Stimulated activated naive CD8-positive, alpha-beta T cell treated with anti-CD3 and anti-CD28 coated beads, Interleukin-15, amount 100 ng/mL, for 72 hours (primary cell): ENCODE data around the gene SUFU.
A peak's percentile ranks its signal among the peaks of the same experiment; 100 is the strongest.

Experiments
- ATAC-seq: fragments of 150-1000 bp; cut with Tn5 transposase; 2 replicates; pipeline ENCODE4 v1.10.0; 2021; ENCODE audit warnings: mild to moderate bottlenecking, moderate library complexity
- DNase-seq, 2 donors: peaks; one replicate each; pipeline ENCODE4 v3.0.0; 2021 to 2022
- H3K27ac Mint-ChIP-seq, 2 donors: one replicate each; pipeline ENCODE4 v1.8.0; 2022; ENCODE audit warnings: mild to moderate bottlenecking in 2 of 2, mixed read lengths in 2 of 2, moderate library complexity in 2 of 2
- H3K27me3 Mint-ChIP-seq: one replicate; pipeline ENCODE4 v1.8.0; 2022; ENCODE audit warnings: mixed read lengths
- H3K4me1 Mint-ChIP-seq: one replicate; pipeline ENCODE4 v1.8.0; 2022; ENCODE audit warnings: mild to moderate bottlenecking, mixed read lengths
- H3K4me3 Mint-ChIP-seq, 2 donors: one replicate each; pipeline ENCODE4 v1.8.0; 2022; ENCODE audit warnings: mild to moderate bottlenecking in 2 of 2, mixed read lengths in 2 of 2, moderate library complexity in 1 of 2
- H3K9me3 Mint-ChIP-seq, 2 donors: one replicate each; pipeline ENCODE4 v1.8.0; 2022; ENCODE audit warnings: mixed read lengths in 2 of 2

The SUFU gene

DNA sequence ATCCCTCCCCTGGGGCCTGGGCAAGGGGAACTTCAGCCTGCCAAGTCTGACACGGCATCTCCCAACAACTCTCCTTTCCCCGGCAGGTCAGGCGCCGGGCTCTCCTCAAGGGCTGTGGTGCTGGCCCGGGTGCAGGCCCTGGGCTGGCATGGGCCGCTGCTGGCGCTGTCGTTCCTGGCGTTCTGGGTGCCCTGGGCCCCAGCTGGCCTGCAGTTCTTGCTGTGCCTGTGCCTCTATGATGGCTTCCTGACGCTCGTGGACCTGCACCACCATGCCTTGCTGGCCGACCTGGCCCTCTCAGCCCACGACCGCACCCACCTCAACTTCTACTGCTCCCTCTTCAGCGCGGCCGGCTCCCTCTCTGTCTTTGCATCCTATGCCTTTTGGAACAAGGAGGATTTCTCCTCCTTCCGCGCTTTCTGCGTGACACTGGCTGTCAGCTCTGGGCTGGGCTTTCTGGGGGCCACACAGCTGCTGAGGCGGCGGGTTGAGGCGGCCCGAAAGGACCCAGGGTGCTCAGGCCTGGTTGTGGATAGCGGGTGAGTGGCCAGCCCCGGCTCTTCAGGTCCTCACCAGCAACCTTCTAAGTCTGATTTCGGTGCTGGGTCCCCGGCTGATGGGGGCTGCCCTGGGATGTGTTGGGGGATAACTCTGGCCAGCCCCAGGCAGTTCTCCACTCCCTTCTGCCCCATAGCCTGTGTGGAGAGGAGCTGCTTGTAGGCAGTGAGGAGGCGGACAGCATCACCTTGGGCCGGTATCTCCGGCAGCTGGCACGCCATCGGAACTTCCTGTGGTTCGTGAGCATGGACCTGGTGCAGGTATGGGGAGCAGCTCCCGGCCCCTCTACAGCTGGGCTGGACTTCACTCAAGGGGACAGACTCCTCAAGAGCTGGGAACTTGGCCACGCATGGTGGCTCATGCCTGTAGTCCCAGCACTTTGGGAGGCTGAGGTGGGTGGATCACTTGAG lies 32.9 kb upstream of the SUFU start:
- H3K27ac Mint-ChIP-seq = peak overlapping the region in 1 of 2 donors; percentile 92
- H3K4me1 Mint-ChIP-seq = peaks cover 37% of the 10 kb centered on the region

DNA sequence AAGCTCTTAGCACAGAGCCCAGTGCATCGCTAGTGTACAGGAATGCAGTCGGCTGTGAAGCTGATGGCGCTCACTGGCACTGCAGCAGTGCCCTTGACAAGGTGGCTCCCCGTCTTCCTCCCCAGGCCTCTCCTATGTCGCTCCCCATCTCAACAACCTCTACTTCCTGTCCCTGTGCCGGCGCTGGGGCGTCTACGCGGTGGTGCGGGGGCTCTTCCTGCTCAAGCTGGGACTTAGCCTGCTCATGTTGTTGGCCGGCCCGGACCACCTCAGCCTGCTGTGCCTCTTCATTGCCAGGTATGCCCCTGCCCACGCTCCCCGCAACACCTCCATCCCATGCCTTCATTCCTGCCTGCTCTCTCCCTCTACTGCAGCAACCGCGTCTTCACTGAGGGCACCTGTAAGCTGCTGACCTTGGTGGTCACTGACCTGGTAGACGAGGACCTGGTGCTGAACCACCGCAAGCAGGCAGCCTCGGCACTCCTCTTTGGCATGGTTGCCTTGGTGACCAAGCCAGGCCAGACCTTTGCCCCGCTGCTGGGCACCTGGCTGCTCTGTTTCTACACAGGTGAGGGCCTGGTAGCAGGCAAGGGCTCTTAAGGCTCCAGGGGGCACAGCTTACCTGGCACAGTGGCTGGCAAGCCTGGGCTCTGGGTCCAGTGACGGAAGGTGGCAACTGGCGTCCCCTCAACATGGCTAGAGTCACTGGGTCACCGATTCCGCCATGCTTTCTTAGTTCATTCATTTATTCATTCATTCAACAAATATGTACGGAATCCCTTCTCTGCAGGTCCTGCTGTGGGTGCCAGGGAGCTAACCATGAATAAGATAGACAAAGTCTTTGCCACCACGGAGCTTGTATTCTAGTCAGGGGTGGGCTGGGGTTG lies 30.1 kb upstream of the SUFU start:
- ATAC-seq = peak; percentile 63
- Mint-ChIP-seq H3K27me3 (no peaks in the 10 kb centered on the region), H3K9me3 (no peaks in the 10 kb centered on the region), H3K27ac (peak overlapping the region; percentile 55 to 76), H3K4me1 (peaks cover 48% of the 10 kb centered on the region), H3K4me3 (peak overlapping the region; percentile 2 to 31)
- DNase-seq = no peak

More for the DNA sequence above, 32.9 kb upstream of the SUFU start:
- no peaks in the 10 kb centered on the region for H3K9me3 Mint-ChIP-seq
- ATAC-seq = no peak
- no peak for DNase-seq
- H3K27me3 Mint-ChIP-seq = no peaks in the 10 kb centered on the region
- no peak overlapping the region for H3K4me3 Mint-ChIP-seq

DNA sequence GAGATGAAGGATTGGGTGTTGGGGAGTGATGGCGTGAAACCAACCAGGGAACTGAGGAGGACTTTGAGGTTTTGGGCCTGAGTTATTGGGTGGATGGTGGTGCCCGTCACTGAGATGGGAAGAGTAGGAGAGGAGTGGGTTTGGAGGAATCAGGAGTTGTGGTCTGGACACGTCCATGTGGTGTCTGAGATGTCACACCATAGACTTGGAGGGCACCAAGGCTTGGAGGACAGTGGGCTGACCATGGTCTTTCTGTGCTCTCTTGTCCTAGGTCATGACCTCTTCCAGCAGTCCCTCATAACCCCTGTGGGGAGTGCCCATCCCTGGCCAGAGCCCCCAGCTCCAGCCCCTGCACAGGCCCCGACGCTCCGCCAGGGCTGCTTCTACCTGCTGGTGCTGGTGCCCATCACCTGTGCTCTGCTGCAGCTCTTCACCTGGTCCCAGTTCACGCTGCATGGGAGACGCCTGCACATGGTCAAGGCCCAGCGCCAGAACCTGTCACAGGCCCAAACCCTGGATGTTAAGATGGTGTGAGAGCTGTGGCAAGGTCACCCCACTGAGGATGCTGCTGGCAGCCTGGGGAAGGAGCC lies 28.2 kb upstream of the SUFU start:
- ATAC-seq (no peak), DNase-seq (no peak)
- no peaks in the 10 kb centered on the region for H3K9me3 Mint-ChIP-seq
- no peaks in the 10 kb centered on the region for H3K27me3 Mint-ChIP-seq
- H3K27ac Mint-ChIP-seq = peak overlapping the region in 1 of 2 donors; percentile 2
- no peak overlapping the region for H3K4me3 Mint-ChIP-seq
- peaks cover 52% of the 10 kb centered on the region for H3K4me1 Mint-ChIP-seq

DNA sequence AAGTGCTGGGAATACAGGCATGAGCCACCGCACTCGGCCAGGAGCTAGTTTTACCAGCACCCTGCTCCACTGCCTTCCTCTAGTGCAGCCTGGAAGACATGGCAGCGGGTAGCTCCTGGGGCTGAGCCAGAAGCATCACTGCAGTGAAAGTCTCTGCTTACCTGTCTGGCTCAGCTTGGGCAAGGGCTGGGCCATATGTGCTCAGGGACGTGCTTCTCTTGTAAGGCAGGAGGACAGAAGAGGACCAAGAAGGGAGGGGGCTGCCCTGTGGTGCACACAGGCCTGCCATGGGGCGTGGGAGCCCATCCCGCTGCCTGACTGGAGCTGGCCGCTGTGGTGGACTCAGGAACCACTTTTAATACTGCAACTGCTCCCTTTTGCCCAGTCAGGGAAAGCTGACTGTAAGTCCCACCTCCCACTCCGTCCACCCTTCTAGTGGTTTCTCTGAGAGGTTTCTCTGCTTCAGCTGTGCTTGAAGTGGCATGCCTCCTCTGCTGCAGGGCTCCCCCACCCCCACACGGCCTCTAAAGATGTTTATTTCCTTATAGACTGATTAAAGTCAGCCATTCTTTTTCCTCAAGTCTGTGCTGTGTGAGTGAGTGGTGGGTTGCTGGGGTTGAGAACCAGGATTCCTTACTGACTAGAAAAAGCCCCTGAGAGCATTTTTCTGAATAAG lies 27.2 kb upstream of the SUFU start:
- DNase-seq (peak in 1 of 2 donors; percentile 26), ATAC-seq (no peak)
- Mint-ChIP-seq H3K27me3 (no peaks in the 10 kb centered on the region), H3K4me1 (peaks cover 52% of the 10 kb centered on the region), H3K27ac (peak overlapping the region; percentile 56 to 57), H3K4me3 (no peak overlapping the region), H3K9me3 (no peaks in the 10 kb centered on the region)

DNA sequence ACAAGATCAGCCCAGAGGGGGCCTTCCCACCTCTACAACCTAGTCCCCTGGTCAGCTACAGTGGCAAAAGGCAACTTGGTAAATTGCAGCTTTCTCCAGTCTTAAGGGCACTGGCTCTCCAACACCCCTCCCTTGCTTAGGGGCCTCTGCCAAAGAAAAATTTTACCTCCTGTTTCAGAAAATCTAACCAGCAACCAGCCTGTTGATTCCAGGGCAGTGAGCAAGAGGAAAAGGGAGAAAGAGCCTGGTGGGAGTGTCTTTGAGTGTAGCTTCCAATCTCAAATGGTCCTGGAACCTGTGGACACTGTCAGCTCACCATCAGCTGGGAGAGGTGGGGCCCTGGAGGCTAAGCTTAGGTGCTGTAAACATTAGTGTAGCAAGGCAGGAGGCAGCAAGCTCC lies 24.1 kb upstream of the SUFU start:
- Mint-ChIP-seq H3K9me3 (no peaks in the 10 kb centered on the region), H3K4me1 (peaks cover 36% of the 10 kb centered on the region), H3K4me3 (no peak overlapping the region), H3K27ac (no peak overlapping the region), H3K27me3 (no peaks in the 10 kb centered on the region)
- no peak for DNase-seq
- no peak for ATAC-seq

DNA sequence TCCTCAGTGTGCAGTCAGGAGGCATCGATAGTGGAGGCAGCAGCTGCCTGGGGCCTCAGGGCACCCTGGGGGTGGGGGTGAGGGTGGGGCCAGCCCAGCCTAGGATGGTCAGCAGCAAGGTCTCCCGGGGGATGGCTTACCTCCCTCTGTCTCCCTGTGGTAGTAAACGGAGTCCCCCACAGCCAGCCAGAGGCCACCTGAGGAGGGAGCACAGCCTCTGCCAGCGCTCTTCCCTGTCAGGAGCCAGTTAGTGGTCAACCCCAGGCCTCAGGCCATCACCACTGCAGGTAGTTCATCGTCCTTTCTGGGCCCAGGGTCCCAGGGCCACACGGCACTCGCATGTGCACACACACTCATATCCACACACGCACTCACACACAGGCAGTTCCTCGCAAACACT lies 23.4 kb upstream of the SUFU start:
- DNase-seq = no peak
- Mint-ChIP-seq H3K4me1 (peaks cover 31% of the 10 kb centered on the region), H3K27ac (no peak overlapping the region), H3K4me3 (no peak overlapping the region), H3K9me3 (no peaks in the 10 kb centered on the region), H3K27me3 (no peaks in the 10 kb centered on the region)
- no peak for ATAC-seq

DNA sequence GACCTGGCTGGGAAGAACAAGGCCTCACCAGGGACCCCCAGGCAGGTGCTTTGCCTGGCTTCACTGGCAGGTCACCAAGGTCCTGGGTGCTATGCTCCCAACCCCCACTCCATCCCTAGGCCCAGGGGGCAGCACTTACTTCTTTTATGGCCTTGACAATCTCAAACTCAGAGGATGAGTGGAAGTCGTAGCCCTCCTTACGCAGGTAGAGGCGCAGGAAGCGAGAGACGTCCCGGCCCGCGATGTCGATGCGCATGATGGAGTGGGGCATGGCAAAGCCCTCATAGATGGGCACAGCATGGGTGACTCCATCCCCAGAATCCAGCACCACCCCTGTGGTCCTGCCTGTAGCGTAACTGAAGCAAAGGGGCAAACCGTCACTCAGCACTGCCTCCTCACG lies 19.8 kb upstream of the SUFU start:
- Mint-ChIP-seq H3K27me3 (no peaks in the 10 kb centered on the region), H3K4me1 (peaks cover 9% of the 10 kb centered on the region), H3K9me3 (no peaks in the 10 kb centered on the region), H3K4me3 (no peak overlapping the region), H3K27ac (peak overlapping the region in 1 of 2 donors; percentile 81)
- ATAC-seq (no peak), DNase-seq (no peak)

DNA sequence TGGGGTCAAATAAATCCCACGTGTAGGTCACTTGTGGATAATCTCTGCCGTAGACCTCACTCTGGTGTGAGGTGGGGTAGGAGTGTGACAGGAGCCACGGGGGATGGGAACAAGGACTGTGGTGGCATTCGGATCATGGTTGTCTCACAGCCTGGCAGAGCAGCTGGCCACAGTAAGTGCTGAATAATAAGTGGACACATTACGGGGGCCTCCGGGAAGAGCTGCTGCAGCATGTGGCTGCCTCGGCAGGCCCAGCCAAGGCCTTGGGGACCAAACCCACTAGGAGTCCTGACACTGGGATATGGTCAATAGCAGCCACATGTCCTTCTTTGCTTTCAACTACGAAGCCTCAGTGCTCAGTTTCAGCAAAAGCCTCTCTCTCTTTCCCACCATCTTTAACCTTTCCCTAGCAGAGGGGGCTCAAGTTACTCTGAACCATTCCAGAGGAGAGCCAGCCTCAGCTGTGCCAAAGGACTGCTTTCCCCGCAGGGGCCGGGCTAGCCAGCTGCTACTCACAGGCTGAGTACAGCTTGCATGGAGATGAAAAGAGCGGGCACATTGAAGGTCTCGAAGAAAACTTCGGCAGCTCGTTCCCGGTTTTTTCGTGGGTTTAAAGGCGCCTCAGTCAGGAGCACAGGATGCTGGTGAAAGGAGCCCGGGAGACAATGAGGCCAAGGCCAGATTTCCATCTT lies 18.5 kb upstream of the SUFU start:
- DNase-seq = no peak
- H3K9me3 Mint-ChIP-seq = no peaks in the 10 kb centered on the region
- ATAC-seq = no peak
- H3K27me3 Mint-ChIP-seq = no peaks in the 10 kb centered on the region
- no peak overlapping the region for H3K27ac Mint-ChIP-seq
- H3K4me1 Mint-ChIP-seq = no peaks in the 10 kb centered on the region
- no peak overlapping the region for H3K4me3 Mint-ChIP-seq

DNA sequence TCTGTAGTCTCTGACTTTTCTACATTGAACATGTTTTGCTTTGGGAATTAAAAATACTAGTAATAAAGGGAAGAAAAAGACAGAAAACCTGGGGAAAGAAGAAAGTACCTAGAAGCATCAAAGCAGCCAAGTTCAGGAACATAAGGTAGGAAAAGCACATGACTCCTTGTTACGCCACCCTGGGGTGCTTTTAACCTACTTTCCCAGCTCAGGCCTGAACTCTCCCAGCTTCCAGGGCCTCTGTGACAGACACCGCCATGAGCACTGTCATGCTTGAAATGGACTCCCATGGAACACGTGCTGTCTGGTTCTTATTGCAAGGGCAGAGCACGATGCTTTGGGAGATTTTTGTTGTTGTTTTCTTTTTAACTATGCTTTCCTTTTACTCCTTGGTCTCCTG lies 12.6 kb upstream of the SUFU start:
- Mint-ChIP-seq H3K27me3 (no peaks in the 10 kb centered on the region), H3K9me3 (no peaks in the 10 kb centered on the region), H3K27ac (no peak overlapping the region), H3K4me3 (no peak overlapping the region), H3K4me1 (peaks cover 16% of the 10 kb centered on the region)
- ATAC-seq = no peak
- DNase-seq = no peak

DNA sequence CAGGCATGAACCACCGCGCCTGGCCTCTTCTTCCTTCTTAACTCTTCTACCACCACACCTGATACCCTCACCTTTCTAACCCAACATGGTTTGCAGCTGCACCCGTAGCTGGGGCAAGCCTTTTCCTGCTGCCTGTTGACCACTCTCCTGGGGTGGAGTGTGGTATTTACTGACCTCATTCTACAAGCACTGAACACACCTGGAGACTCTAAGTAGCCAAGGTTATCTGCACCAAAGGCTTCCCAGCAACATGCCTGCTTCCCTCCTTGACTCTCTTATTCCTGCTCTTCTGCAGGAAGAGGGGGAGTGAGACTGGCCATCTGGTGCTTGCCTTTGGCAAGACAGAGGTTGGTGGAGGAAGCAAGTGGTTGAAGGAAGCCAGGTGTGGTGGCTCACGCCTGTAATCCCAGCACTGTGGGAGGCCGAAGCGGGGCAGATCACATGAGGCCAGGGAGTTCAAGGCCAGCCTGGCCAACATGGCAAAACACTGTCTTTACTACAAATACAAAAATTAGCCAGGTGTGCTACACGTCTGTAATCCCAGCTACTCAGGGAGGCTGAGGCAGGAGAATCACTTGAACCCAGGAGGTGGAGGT lies 11.3 kb upstream of the SUFU start:
- no peaks in the 10 kb centered on the region for H3K9me3 Mint-ChIP-seq
- H3K27ac Mint-ChIP-seq = peak overlapping the region in 1 of 2 donors; percentile 79
- no peak for ATAC-seq
- H3K4me1 Mint-ChIP-seq = peaks cover 16% of the 10 kb centered on the region
- H3K4me3 Mint-ChIP-seq = no peak overlapping the region
- H3K27me3 Mint-ChIP-seq = no peaks in the 10 kb centered on the region
- DNase-seq = no peak

DNA sequence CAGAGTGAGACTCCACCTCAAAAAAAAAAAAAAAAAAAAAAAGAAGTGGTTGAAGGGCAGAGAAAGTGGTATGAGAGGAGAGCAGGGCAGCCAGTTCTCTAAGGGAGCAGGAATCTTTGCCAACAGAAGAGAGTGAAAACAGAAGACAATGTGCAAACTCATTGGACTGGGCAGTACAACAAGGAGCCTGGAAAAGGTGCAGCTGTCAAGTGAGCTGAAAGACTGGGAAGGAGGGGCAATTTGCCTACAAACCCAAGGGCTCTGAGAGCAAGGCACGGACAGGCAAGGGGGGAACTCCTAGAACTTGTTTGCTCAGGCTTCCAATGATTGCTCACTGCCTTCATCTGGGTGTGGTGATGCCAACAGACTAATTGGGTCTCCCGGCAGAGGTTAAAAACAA lies 10.8 kb upstream of the SUFU start:
- ATAC-seq (no peak), DNase-seq (no peak)
- H3K9me3 Mint-ChIP-seq = no peaks in the 10 kb centered on the region
- peaks cover 21% of the 10 kb centered on the region for H3K4me1 Mint-ChIP-seq
- H3K4me3 Mint-ChIP-seq = no peak overlapping the region
- H3K27ac Mint-ChIP-seq = peak overlapping the region; percentile 15 to 79
- H3K27me3 Mint-ChIP-seq = no peaks in the 10 kb centered on the region

DNA sequence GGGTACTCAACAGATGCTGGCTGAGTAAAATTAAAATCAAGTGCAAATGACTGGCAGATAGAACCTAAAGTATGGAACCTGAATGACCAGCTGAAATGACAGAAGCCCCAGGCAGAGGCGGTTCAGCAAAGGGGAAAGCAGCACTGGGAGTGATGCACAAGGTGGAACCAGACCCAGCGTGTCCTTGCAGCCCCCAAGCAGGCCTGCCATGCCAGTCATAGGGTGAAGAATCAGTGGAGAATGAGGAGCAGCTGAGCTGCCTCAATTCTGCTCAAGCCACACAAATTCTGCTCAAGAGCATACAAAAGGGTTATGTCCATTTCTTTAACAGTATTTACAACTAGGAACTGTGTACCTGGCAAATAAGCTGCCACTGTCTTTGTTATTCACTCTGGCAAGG lies 10.0 kb upstream of the SUFU start:
- ATAC-seq (no peak), DNase-seq (no peak)
- H3K4me1 Mint-ChIP-seq = peaks cover 23% of the 10 kb centered on the region
- no peak overlapping the region for H3K4me3 Mint-ChIP-seq
- no peaks in the 10 kb centered on the region for H3K9me3 Mint-ChIP-seq
- H3K27ac Mint-ChIP-seq = no peak overlapping the region
- H3K27me3 Mint-ChIP-seq = no peaks in the 10 kb centered on the region

DNA sequence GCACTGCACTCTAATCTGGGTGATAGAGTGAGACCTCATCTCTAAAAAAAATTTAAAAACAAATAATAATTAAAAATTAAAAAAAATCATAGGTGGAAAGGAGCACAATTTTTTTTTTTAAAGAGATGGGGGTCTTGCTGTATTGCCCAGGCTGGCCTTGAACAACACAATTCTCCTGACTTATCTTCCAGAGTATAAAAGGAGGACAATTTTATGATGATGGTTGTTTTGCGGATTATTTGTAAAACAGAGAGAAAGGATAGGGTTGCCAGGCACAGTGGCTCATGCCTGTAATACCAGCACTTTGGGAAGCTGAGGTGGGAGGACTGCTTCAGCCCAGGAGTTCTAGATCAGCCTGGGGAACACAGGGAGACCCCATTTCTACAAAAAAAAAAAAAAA lies 6.2 kb upstream of the SUFU start:
- peak overlapping the region in 1 of 2 donors; percentile 5 for H3K27ac Mint-ChIP-seq
- no peaks in the 10 kb centered on the region for H3K27me3 Mint-ChIP-seq
- no peak for DNase-seq
- H3K9me3 Mint-ChIP-seq = no peaks in the 10 kb centered on the region
- H3K4me3 Mint-ChIP-seq = no peak overlapping the region
- H3K4me1 Mint-ChIP-seq = peaks cover 32% of the 10 kb centered on the region
- no peak for ATAC-seq

DNA sequence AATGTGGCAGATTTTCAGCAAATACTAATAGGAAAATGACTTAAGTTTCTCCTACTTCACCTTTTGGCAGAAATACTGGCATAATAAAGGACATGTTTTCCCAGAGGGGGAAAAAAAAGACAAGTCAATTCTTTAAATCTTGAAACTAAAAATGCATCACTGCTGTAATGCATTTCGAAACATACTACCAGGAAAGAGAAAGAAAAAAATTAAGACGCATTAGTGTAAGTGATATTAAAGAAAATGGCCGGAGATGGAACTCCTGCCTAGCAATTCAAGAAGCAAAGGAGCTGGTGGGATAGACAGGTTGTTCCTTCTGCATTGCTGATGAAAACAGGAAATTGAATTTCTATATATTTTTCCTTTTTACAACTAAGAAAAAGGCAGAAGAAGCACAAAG lies 4.4 kb upstream of the SUFU start:
- peak overlapping the region in 1 of 2 donors; percentile 1 for H3K4me3 Mint-ChIP-seq
- no peaks in the 10 kb centered on the region for H3K27me3 Mint-ChIP-seq
- peaks cover 25% of the 10 kb centered on the region for H3K4me1 Mint-ChIP-seq
- no peak overlapping the region for H3K27ac Mint-ChIP-seq
- ATAC-seq (no peak), DNase-seq (no peak)
- no peaks in the 10 kb centered on the region for H3K9me3 Mint-ChIP-seq
